Mesangial cell (primary cell): ENCODE data around the gene SMPDL3A. TPM values are rescaled to one million over a fixed set of nuclear protein-coding genes. Genes with fewer than 3 reads are reported as not detected.

Experiments used
- total RNA-seq: library from RNA; depleted of rRNA; stranded (reverse); fragments of >200 nt; gene quantifications from 2 replicates; pipeline ENCODE4 v1.2.3, GENCODE V29; 2015

SMPDL3A gene, protein sequence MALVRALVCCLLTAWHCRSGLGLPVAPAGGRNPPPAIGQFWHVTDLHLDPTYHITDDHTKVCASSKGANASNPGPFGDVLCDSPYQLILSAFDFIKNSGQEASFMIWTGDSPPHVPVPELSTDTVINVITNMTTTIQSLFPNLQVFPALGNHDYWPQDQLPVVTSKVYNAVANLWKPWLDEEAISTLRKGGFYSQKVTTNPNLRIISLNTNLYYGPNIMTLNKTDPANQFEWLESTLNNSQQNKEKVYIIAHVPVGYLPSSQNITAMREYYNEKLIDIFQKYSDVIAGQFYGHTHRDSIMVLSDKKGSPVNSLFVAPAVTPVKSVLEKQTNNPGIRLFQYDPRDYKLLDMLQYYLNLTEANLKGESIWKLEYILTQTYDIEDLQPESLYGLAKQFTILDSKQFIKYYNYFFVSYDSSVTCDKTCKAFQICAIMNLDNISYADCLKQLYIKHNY
- total RNA-seq: 7.0 and 7.4 TPM in 2 replicates

DNA sequence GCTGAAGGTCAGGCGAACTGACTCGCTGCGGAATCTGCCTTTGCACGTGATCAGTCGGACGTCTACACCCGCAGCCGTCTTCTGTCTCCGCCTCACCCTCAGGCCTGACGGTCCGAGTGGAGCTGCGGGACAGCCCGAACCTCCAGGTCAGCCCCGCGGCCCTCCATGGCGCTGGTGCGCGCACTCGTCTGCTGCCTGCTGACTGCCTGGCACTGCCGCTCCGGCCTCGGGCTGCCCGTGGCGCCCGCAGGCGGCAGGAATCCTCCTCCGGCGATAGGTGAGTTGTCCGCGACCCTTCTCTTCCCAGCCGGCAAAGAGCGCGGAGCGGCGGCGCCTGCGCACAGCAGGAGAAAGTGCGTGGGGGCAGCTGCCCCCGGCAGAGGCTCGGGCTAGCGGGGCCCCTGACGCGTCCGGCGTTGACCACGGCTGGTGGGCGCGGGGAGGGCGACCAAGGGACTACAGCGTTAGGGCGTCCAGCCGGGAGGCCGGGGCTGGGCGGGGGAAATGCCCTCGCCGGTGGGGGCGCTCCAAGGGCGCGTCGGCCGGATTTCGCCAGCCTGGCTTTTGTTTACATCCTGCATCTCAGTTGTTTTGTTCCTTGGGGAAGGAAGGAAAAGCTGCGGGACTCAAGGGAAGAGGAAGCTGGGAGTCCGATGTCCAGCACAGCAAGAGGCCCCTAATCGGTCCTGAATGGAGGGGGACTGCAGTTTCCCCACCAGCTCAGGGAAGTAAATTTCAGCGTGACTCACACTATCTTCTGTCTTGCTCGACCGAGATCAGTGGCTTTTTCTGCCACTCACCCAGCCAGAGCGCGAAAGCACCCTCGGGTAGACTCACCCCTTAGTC lies at the start of gene SMPDL3A:
Gene SMPDL3A, plus strand, starts transcription at position 77 of the 846 bp plus-strand sequence. Its CDS starts 89 bp downstream, at position 166.

DNA sequence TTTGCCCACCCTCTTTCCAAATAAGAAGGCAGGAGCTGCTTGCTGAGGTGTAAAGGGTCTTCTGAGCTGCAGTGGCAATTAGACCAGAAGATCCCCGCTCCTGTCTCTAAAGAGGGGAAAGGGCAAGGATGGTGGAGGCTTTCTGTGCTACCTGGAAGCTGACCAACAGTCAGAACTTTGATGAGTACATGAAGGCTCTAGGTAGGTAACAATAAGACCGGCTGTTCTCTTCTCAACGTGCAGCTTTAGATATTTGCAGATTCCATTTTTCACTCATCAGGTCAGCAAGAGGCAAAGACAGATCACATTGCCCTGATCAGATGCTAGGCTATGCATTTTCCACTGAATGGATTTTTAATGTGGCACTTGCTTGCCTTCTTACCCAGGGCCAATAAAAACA lies 9.4 kb upstream of the SMPDL3A start, which contains the start of gene FABP7:
Gene FABP7, plus strand, starts transcription at position 50 of the 400 bp plus-strand sequence. Its CDS starts 79 bp downstream, at position 129.

Other genes with a start within 250 kb of the SMPDL3A start
- 15.2 and 18.0 TPM in 2 replicates for gene PKIB, start 178.9 kb upstream of the SMPDL3A start, total RNA-seq
- not detected in 2 replicates for gene FABP7, start 9.5 kb upstream of the SMPDL3A start, total RNA-seq
- gene CLVS2, start 207.0 kb downstream of the SMPDL3A start, total RNA-seq: 0.16 TPM in 1 of 2 replicates, not detected in the other